ENCODE measurements around the gene SYAP1.
A peak's percentile ranks its signal among the peaks of the same experiment; 100 is the strongest.
"Not testable (repeated sequence)": the region's sequence is repeated elsewhere in the genome, so short reads cannot be mapped to it uniquely, and the experiment has no call there.

Gene SYAP1

DNA sequence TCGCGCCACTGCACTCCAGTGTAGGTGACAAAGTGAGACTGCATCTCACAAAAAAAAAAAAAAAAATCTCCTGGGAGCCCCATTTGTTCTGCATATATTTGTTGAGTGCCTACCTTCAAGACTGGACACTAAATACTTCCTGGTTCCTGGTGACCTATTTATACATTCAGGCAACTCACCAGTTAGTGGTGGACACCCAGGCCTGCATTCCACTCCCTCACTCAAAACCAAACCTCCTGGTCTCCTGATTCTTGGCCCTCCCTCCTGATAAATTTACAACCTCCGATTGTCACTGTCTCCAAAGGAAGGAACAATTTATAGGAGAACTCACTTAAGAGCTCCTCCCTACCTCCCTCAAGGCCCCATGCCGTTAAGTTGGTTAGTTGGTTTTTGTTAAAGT lies 3.1 kb downstream of the SYAP1 start:
- FAIRE-seq (no peak), DNase-seq (ENCODE audit: insufficient read length, low spot score) (no peak)

DNA sequence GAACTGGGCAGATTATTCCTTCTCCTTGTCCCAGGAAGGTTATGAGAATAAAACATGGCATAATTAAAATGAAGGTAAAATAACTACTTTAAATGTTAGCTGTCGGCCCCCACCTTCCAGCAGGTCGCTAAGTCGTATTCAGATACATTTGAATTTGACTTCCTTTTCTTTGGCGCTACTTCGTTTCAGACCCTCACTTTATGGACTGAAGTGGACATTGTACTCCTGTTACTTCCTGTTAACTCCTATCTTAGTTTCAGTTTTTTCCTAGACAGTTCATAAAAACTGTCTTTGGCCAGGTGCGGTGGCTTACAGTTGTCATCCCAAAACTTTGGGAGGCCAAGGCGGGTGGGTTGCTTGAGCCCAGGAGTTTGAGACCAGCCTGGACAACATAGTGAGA lies 5.7 kb downstream of the SYAP1 start:
- no peak for FAIRE-seq

GRCh38 chrX:16726347-16726988 lies 7.1 kb downstream of the SYAP1 start:
- FAIRE-seq = peak; percentile 67
- DNase-seq (ENCODE audit: insufficient read length, low spot score) = not testable (repeated sequence)

More for the DNA sequence above, 5.7 kb downstream of the SYAP1 start:
- no peak for DNase-seq (ENCODE audit: insufficient read length, low spot score)

DNA sequence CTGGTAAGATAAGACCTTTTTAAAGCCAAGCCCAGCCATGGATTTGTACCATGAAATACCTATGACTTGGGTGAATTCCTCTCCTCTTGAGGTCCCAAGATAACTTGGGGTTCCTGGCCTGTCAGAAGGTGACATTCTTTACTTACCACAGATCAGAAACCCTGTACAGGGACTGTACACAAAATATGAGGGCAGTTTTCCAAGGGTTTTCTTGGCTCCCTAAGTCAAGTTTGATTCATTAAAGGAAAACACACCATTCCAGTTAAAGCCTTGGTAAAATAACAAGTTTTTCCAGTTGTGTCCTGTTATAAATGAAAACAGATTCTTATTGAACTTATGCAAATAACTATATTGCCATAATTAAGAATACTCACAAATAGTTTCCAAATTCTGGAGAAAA lies 8.2 kb downstream of the SYAP1 start:
- DNase-seq (ENCODE audit: insufficient read length, low spot score) = no peak
- FAIRE-seq = no peak

- DNase-seq (ENCODE audit: insufficient read length, low spot score) = no peak
- FAIRE-seq = no peak
These were observed 11.0 kb downstream of the SYAP1 start for GRCh38 chrX:16730450-16730849.

GRCh38 chrX:16733013-16733412 lies 13.6 kb downstream of the SYAP1 start:
- FAIRE-seq (no peak), DNase-seq (ENCODE audit: insufficient read length, low spot score) (no peak)

DNA sequence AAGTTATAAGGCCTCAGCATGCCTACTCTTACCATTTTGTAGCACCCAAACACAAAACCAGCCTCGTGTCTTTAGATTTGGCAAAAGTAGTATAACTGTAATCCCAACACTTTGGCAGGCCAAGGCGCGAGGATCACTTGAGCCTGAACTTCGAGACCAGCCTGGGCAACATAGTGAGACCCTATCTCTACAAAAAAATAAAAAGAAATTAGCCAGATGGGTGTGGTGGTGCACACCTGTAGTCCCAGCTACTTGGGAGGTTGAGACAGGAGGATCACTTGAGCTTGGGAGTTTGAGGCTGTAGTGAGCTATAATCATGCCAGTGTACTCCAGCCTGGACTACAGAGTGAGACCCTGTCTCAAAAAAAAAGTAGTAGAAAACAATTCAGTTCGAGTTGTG lies 17.6 kb downstream of the SYAP1 start:
- FAIRE-seq (no peak), DNase-seq (ENCODE audit: insufficient read length, low spot score) (no peak)

DNA sequence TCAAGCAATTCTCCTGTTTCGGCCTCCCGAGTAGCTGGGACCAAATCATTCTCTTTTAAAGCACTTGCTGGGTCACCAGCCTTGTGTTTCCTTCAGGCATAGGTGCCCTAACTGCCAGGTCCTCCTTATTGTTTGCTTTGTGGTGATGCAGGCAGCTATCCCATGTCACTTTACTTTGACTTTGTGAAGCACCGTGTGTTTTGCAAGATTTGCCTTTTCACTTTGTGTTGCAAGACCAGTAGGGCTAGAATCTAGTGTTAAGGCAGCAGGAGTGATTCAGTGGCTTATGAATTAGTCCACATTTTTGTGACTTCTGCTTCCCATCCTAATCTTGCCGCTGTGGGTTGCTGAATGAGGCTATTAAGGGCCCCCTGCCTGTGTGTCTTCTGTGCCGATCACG lies 20.2 kb downstream of the SYAP1 start:
- FAIRE-seq = no peak

DNA sequence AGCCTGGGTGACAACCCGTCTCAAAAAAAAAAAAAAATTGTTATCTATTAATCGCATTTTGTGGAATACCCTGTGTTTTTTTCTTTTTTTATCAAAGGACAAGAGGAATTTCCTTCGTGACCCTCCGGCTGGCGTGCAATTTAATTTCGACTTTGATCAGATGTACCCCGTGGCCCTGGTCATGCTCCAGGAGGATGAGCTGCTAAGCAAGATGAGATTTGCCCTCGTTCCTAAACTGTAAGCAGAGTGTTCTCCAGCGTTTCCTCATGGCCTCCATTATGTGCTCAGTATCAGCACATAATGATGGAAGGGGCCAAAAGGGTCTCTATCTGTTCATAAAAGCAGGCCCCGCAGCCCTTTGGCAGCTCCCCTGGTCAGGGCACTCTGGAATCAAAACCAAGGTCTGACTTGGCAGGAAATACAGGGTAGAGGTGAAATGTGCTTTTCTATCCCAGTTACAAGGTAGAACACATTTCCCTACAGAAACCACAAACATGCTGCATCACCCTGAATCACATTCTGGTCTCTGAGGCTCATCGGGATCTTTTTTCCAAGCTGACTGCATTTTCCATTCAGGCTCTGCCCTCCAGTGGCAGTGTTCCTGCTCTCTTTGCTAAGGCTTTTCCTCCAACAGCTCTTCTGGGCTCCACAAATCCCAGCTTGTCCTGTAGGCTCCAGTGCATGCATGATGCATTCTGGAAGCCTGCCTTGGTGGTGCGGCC lies 24.4 kb downstream of the SYAP1 start:
- FAIRE-seq (no peak), DNase-seq (ENCODE audit: insufficient read length, low spot score) (no peak)

More for the DNA sequence above, 20.2 kb downstream of the SYAP1 start:
- no peak for DNase-seq (ENCODE audit: insufficient read length, low spot score)

GRCh38 chrX:16745102-16745501 lies 25.7 kb downstream of the SYAP1 start:
- FAIRE-seq = no peak
- DNase-seq (ENCODE audit: insufficient read length, low spot score) = no peak

DNA sequence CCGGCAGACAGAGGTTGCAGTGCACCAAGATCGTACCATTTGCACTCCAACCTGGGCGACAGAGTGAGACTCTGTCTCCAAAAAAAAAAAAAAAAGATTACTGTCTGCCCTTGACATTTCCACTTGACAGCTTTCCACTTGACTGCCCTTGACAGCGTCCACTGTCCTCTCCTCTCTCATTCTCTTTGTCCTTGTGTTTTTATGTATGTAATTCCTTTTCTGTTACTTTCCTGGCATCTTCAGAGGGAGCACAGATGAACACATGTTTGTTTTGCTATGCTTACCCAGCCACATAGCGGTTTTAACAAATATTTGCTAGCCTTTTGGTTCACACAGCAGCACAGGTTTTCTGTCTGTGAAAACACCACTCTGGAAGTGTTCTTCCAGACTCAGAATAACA lies 26.2 kb downstream of the SYAP1 start:
- DNase-seq (ENCODE audit: insufficient read length, low spot score) = no peak
- FAIRE-seq = no peak

- DNase-seq (ENCODE audit: insufficient read length, low spot score) (no peak), FAIRE-seq (no peak)
These were observed 29.0 kb downstream of the SYAP1 start for GRCh38 chrX:16748425-16748824.

GRCh38 chrX:16750136-16750535 lies 30.7 kb downstream of the SYAP1 start:
- DNase-seq (ENCODE audit: insufficient read length, low spot score) = no peak
- no peak for FAIRE-seq

DNA sequence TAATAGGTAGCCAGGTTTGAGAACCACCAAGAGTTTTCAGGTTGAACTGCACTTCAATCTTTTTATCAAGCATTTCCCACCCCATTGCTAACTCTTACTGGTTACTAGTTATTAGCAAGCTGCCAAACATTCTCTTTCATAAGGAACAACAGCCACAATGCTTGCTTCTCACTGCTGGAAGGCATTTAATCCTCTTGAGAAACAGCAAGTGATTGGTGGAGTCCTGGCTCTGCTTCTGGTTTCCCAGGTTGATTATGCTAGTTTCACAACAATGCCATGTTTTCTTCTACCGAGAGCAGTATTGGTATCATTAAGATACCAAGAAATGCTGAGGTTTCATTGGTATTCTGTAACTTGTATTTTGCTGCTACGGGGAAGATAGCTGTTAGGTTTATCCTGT lies 34.6 kb downstream of the SYAP1 start:
- no peak for FAIRE-seq
- DNase-seq (ENCODE audit: insufficient read length, low spot score) = no peak

- DNase-seq (ENCODE audit: insufficient read length, low spot score) (no peak), FAIRE-seq (no peak)
These were observed 37.3 kb downstream of the SYAP1 start for GRCh38 chrX:16756724-16757123.

GRCh38 chrX:16761500-16761899 lies 42.1 kb downstream of the SYAP1 start:
- not testable (repeated sequence) for FAIRE-seq; DNase-seq (ENCODE audit: insufficient read length, low spot score)

DNA sequence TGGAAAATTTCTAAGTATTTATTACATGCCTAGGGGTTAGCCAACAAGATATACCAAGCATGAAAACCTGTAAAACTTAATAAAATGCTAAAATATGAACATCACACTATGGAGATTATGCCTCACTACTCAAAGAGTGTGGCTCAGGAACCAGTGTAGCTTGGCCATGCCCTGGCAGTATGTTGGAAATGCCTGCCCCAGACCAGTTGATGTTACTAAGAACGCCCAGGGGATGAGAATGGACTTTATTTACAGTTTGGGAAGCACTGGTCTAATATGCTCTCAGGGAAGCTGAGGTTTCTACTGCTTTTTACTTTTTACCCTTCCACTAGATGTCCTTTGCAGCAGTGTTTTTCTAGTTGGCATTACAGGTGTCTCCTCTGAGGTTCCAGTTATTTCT lies 43.2 kb downstream of the SYAP1 start:
- FAIRE-seq (no peak), DNase-seq (ENCODE audit: insufficient read length, low spot score) (no peak)

- DNase-seq (ENCODE audit: insufficient read length, low spot score) (no peak), FAIRE-seq (no peak)
These were observed 46.2 kb downstream of the SYAP1 start for GRCh38 chrX:16765594-16765993.

DNA sequence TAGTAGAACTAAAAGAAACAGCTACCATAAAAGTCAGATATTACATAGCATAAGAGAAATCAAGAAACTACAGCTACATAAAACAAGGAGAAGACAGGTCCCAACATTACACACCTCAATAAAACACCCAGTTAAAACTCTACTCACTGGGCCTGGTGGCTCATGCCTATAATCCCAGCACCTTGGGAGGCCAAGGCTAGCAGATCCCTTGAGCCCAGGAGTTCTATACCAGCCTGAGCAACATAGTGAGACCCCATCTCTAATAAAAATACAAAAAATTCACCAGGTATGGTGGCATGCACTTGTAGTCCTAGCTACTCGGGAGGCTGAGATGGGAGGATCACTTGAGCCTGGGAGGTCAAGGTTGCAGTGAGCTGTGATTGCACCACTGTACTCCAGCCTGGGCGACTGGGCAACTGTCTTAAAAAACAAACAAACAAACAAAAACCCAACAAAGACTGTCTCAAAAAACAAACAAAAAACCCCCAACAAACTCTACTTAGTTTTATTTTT lies 51.6 kb downstream of the SYAP1 start:
- FAIRE-seq = no peak

DNA sequence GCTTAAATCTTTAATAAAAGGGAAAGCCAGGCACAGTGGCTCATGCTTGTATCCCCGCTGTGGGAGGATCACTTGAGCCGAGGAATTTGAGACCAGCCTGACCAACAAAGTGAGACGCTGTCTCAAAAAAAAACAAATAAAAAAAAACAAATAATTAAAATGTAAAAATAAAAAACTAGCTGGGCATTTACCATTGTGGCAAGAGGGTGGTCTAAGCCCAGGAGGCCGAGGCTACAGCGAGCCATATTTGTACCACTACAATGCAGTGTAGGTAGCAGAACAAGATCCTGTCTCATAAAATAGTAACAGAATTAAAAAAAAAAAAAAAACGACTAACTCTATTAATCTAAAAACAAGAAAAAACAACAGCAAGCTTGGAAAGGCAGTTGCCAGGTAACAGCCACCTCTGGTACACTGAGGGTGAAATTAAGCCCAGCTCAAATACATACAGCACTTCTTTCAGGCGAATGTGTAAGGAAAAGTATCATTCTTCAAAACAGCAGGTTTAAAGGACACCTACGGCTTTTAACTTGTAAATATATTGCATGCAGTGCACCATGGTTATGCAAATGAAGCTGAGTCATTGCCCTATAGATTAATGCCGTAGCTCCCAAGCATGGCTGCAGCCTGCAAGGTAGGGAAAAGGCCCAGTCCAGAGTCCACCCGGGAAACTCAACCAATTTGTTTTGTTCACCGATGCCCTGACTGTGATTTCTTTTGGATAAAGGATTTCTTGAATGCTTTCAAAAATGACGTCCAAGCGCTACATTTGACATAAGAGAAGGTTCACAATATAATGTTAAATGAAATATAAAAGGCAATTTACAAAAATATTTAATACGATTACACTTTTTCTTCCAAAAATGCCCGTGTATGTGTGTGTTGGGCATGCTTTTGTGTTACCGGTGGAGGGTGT lies 52.3 kb downstream of the SYAP1 start:
- no peak for FAIRE-seq
- no peak for DNase-seq (ENCODE audit: insufficient read length, low spot score)

More for the DNA sequence above, 51.6 kb downstream of the SYAP1 start:
- DNase-seq (ENCODE audit: insufficient read length, low spot score) = no peak

DNA sequence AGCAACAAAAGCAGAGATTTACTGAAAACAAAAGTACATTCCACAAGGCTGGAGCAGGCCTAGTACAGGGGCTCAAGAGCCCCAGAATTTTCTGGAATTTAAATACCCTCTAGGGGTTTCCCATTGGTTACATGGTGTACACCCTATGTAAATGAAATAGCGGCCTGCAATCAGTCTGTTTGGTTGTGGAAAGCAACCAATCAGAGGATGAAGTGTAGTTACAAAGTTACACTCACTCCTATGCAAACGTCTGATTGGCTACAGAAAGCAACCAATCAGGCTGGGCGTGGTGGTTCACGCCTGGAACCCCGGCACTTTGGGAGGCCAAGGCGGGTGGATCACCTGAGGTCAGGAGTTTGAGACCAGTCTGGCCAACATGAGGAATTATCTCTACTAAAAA lies 53.0 kb downstream of the SYAP1 start:
- FAIRE-seq (no peak), DNase-seq (ENCODE audit: insufficient read length, low spot score) (no peak)

Data from GM19239 (cell line).